ENCODE measurements around the gene PCSK7.
"Not testable (repeated sequence)": the region's sequence is repeated elsewhere in the genome, so short reads cannot be mapped to it uniquely, and the experiment has no call there.

The PCSK7 gene

GRCh38 chr11:117269856-117270255 lies 38.0 kb upstream of the PCSK7 start:
- H3K4me2 ChIP-seq (ENCODE audit: insufficient read depth, low read length), result no peak overlapping the region
- no peak overlapping the region for H2AFZ ChIP-seq (ENCODE audit: low read depth, low read length)
- DNase-seq (no peak), ATAC-seq (ENCODE audit: insufficient read depth, low read depth) (no peak)
- TF ChIP-seq CTCF (IDR thresholded peaks at IDR 0.05; ENCODE audit: borderline replicate concordance, extremely low read depth, low read length, poor library complexity, severe bottlenecking) (no peak), EZH2 (IDR thresholded peaks at IDR 0.05; ENCODE audit: borderline replicate concordance, low read depth, low read length, severe bottlenecking) (no peak)
- H3K79me2 ChIP-seq (ENCODE audit: insufficient read depth, low read length), result no peaks in the 10 kb centered on the region
- H3K9me3 ChIP-seq (ENCODE audit: insufficient read depth, low read length, severe bottlenecking), result no peaks in the 10 kb centered on the region
- no peaks in the 10 kb centered on the region for H3K27me3 ChIP-seq (ENCODE audit: insufficient read depth, low read length, poor library complexity)
- no peak overlapping the region for H3K27ac ChIP-seq (ENCODE audit: low read length)
- no peak overlapping the region for H3K4me3 ChIP-seq (ENCODE audit: low read depth in 1 of 2, low read length in 2 of 2)
- no peaks in the 10 kb centered on the region for H4K20me1 ChIP-seq (ENCODE audit: insufficient read depth, low read length)
- H3K4me1 ChIP-seq (ENCODE audit: insufficient read depth, low read length), result no peaks in the 10 kb centered on the region
- no peak overlapping the region for H3K9ac ChIP-seq (ENCODE audit: low read depth, low read length)
- H3K36me3 ChIP-seq (ENCODE audit: insufficient read depth, low read length), result peaks cover 6% of the 10 kb centered on the region; the same call in 1 of the 2 replicates

GRCh38 chr11:117265745-117266144 lies 33.9 kb upstream of the PCSK7 start:
- Histone ChIP-seq H3K4me3 (ENCODE audit: low read depth in 1 of 2, low read length in 2 of 2) (no peak overlapping the region), H3K4me2 (ENCODE audit: insufficient read depth, low read length) (no peak overlapping the region), H2AFZ (ENCODE audit: low read depth, low read length) (no peak overlapping the region), H3K27me3 (ENCODE audit: insufficient read depth, low read length, poor library complexity) (no peaks in the 10 kb centered on the region), H3K79me2 (ENCODE audit: insufficient read depth, low read length) (no peaks in the 10 kb centered on the region), H3K9ac (ENCODE audit: low read depth, low read length) (no peak overlapping the region), H3K27ac (ENCODE audit: low read length) (no peak overlapping the region), H4K20me1 (ENCODE audit: insufficient read depth, low read length) (no peaks in the 10 kb centered on the region), H3K9me3 (ENCODE audit: insufficient read depth, low read length, severe bottlenecking) (no peaks in the 10 kb centered on the region), H3K36me3 (ENCODE audit: insufficient read depth, low read length) (peaks cover 12% of the 10 kb centered on the region; the same call in 1 of the 2 replicates), H3K4me1 (ENCODE audit: insufficient read depth, low read length) (no peaks in the 10 kb centered on the region)
- no peak for TF ChIP-seq CTCF (IDR thresholded peaks at IDR 0.05; ENCODE audit: borderline replicate concordance, extremely low read depth, low read length, poor library complexity, severe bottlenecking)
- TF ChIP-seq EZH2 (IDR thresholded peaks at IDR 0.05; ENCODE audit: borderline replicate concordance, low read depth, low read length, severe bottlenecking), result no peak
- no peak for DNase-seq
- no peak for ATAC-seq (ENCODE audit: insufficient read depth, low read depth)

DNA sequence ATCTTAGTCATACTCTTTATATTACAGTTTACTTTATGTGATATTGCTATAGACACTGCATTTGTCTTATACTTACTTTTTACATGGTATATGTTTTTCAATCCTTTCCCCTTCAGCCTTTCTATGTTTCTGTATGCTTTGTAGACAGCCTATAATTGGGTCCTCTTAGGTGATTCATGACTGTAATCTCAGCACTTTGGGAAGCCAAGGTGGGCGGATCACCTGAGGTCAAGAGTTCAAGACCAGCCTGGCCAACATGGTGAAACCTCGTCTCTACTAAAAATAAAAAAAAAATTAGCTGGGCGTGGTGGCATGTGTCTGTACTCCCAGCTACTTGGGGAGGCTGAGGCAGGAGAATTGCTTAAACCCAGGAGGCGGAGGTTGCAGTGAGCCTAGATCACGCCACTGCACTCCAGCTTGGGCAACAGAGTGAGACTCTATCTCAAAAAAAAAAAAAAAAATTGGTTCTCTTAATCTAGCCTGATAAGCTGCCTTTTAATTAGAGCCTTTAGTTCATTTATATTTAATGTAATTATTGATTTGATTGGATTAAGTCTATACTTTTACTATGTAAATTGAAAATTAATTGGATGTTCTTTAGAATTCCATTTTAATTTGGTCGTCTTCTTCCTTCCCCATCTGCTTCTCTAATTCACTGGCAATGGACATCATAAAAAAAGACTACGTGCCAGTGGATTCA lies 32.9 kb upstream of the PCSK7 start:
- not testable (repeated sequence) for DNase-seq; ATAC-seq (ENCODE audit: insufficient read depth, low read depth); H3K4me2 ChIP-seq (ENCODE audit: insufficient read depth, low read length); H3K4me1 ChIP-seq (ENCODE audit: insufficient read depth, low read length); H3K9me3 ChIP-seq (ENCODE audit: insufficient read depth, low read length, severe bottlenecking); H4K20me1 ChIP-seq (ENCODE audit: insufficient read depth, low read length); H2AFZ ChIP-seq (ENCODE audit: low read depth, low read length); H3K4me3 ChIP-seq (ENCODE audit: low read depth in 1 of 2, low read length in 2 of 2); H3K27ac ChIP-seq (ENCODE audit: low read length); H3K27me3 ChIP-seq (ENCODE audit: insufficient read depth, low read length, poor library complexity); H3K79me2 ChIP-seq (ENCODE audit: insufficient read depth, low read length); H3K9ac ChIP-seq (ENCODE audit: low read depth, low read length)
- H3K36me3 ChIP-seq (ENCODE audit: insufficient read depth, low read length), result peaks cover 16% of the 10 kb centered on the region; the same call in 1 of the 2 replicates

DNA sequence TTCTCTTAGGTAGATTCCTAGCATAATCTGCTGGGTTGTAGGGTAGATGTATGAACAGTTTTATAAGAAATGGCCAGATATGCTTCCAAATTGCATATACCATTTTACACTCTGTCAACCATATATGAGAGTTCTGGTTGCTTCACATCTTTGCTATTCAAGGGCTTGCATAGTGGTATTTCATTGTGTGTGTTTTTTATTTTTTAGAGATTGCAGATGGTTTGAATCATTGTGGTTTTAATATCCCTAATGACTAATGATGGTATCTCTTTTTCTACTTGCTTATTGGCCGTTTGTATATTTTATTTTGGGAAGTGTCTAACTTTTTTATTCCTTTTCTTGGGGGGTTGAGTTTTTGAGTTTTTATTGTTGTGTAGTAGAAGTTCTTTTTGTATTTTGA lies 27.5 kb upstream of the PCSK7 start:
- H3K27ac ChIP-seq (ENCODE audit: low read length), result no peak overlapping the region
- no peak overlapping the region for H3K4me2 ChIP-seq (ENCODE audit: insufficient read depth, low read length)
- TF ChIP-seq EZH2 (IDR thresholded peaks at IDR 0.05; ENCODE audit: borderline replicate concordance, low read depth, low read length, severe bottlenecking) (no peak), CTCF (IDR thresholded peaks at IDR 0.05; ENCODE audit: borderline replicate concordance, extremely low read depth, low read length, poor library complexity, severe bottlenecking) (no peak)

More for the DNA sequence above, 27.5 kb upstream of the PCSK7 start:
- no peaks in the 10 kb centered on the region for H3K27me3 ChIP-seq (ENCODE audit: insufficient read depth, low read length, poor library complexity)
- no peak overlapping the region for H3K9ac ChIP-seq (ENCODE audit: low read depth, low read length)
- no peaks in the 10 kb centered on the region for H4K20me1 ChIP-seq (ENCODE audit: insufficient read depth, low read length)
- no peak for ATAC-seq (ENCODE audit: insufficient read depth, low read depth)
- H3K36me3 ChIP-seq (ENCODE audit: insufficient read depth, low read length), result peaks cover 19% of the 10 kb centered on the region; the same call in 1 of the 2 replicates
- H2AFZ ChIP-seq (ENCODE audit: low read depth, low read length), result no peak overlapping the region
- H3K79me2 ChIP-seq (ENCODE audit: insufficient read depth, low read length), result no peaks in the 10 kb centered on the region
- no peak for DNase-seq
- H3K4me1 ChIP-seq (ENCODE audit: insufficient read depth, low read length), result no peaks in the 10 kb centered on the region
- no peak overlapping the region for H3K4me3 ChIP-seq (ENCODE audit: low read depth in 1 of 2, low read length in 2 of 2)
- H3K9me3 ChIP-seq (ENCODE audit: insufficient read depth, low read length, severe bottlenecking), result no peaks in the 10 kb centered on the region

Data from DND-41 (cell line).